C4-2B (cell line): ENCODE measurements around the gene LUC7L.

ENCODE experiments used
- ZFX ChIP-seq: fragments of 450-650 bp; IDR thresholded peaks from 2 replicates; pipeline ENCODE4 v1.6.1; 2017
- TF ChIP-seq, protein P1 (sequence below): fragments of 450-650 bp; conservative IDR thresholded peaks from 2 replicates; pipeline ENCODE4 v1.5.1; 2017; ENCODE audit warnings: mild to moderate bottlenecking

DNA sequence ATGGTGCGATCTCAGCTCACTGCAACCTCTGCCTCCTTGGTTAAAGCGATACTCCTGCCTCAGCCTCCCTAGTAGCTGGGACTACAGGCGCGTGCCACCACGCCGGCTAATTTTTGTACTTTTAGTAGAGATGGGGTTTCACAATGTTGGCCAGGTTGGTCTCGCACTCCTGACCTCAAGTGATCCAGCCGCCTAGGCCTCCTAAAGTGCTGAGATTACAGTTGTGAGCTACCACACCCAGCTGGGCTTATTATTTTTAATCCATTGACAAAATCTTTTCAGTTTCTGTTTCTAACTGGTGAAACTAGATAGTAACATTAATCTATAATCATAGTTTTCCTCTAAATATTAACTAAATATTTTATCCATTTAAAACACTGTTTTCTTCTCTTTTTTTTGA is 11.3 kb upstream of the LUC7L start:
- TF ChIP-seq, protein P1, sequence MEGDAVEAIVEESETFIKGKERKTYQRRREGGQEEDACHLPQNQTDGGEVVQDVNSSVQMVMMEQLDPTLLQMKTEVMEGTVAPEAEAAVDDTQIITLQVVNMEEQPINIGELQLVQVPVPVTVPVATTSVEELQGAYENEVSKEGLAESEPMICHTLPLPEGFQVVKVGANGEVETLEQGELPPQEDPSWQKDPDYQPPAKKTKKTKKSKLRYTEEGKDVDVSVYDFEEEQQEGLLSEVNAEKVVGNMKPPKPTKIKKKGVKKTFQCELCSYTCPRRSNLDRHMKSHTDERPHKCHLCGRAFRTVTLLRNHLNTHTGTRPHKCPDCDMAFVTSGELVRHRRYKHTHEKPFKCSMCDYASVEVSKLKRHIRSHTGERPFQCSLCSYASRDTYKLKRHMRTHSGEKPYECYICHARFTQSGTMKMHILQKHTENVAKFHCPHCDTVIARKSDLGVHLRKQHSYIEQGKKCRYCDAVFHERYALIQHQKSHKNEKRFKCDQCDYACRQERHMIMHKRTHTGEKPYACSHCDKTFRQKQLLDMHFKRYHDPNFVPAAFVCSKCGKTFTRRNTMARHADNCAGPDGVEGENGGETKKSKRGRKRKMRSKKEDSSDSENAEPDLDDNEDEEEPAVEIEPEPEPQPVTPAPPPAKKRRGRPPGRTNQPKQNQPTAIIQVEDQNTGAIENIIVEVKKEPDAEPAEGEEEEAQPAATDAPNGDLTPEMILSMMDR, result no peak
- no peak for TF ChIP-seq ZFX
